ENCODE measurements around the gene SPATA2L. TPM values are rescaled to one million over a fixed set of nuclear protein-coding genes. Genes with fewer than 3 reads are reported as not detected.

Gene SPATA2L
- total and polyA plus RNA-seq, 2 of the 13 experiments (the other 11 are each of a cell fraction or from before 2014, with no cell fraction given), result 9.1 to 20.7 TPM

- TF ChIP-seq ZNF646 (CRISPR knock-in tag; IDR thresholded peaks at IDR 0.05) (no peak), RFXAP (CRISPR knock-in tag; IDR thresholded peaks at IDR 0.05; ENCODE audit: borderline replicate concordance) (0 out of 2 replicates have a peak, but pooled peaks have one; percentile 48), ZNF382 (CRISPR knock-in tag; IDR thresholded peaks at IDR 0.05; ENCODE audit: borderline replicate concordance) (no peak), NFIB (CRISPR knock-in tag; IDR thresholded peaks at IDR 0.05; ENCODE audit: borderline replicate concordance) (no peak), ZNF567 (CRISPR knock-in tag; IDR thresholded peaks at IDR 0.05; ENCODE audit: borderline replicate concordance) (no peak), ELF1 (CRISPR knock-in tag; IDR thresholded peaks at IDR 0.05) (peak; percentile 8; the same call in 1 of the 2 replicates), ZBTB42 (CRISPR knock-in tag; IDR thresholded peaks at IDR 0.05) (no peak), ZNF44 (CRISPR knock-in tag; IDR thresholded peaks at IDR 0.05) (no peak), ZFP37 (CRISPR knock-in tag; IDR thresholded peaks at IDR 0.05; ENCODE audit: borderline replicate concordance) (no peak), SMARCE1 (IDR thresholded peaks at IDR 0.05; ENCODE audit: borderline replicate concordance) (no peak), ZNF549 (CRISPR knock-in tag; IDR thresholded peaks at IDR 0.05) (no peak), ZNF142 (CRISPR knock-in tag; IDR thresholded peaks at IDR 0.05) (no peak), ZMYM4 (CRISPR knock-in tag; IDR thresholded peaks at IDR 0.05) (peak; percentile 46; the same call in 1 of the 2 replicates)
- TF ChIP-seq, protein P1, sequence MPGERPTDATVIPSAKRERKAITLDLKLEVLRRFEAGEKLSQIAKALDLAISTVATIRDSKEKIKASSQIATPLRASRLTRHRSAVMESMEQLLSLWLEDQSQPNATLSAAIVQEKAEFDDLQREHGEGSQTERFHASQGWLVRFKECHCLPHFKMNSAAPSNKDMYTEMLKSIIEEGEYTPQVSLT (CRISPR knock-in tag; IDR thresholded peaks at IDR 0.05; ENCODE audit: borderline replicate concordance, low read depth), result no peak; the same call in 1 of the 2 replicates
Measured at GRCh38 chr16:89693931-89694783, 7.3 kb downstream of the SPATA2L start (continued).
